CD14-positive monocyte (primary cell): ENCODE results near the gene TMEM132A. TPM values are rescaled to one million over a fixed set of nuclear protein-coding genes. Genes with fewer than 3 reads are reported as not detected.
A peak's percentile ranks its signal among the peaks of the same experiment; 100 is the strongest.

Source experiments
- DNase-seq, 3 donors: peaks; one replicate each; pipeline ENCODE4 v3.0.0-alpha.2; 2011 to 2022
- H2AFZ ChIP-seq: 2 replicates; pipeline ENCODE4 v1.6.0; 2012; ENCODE audit warnings: mild to moderate bottlenecking, low read depth, low read length, inconsistent platforms; ENCODE audit not compliant: insufficient read depth, poor library complexity, severe bottlenecking
- H3K27ac ChIP-seq, 2 donors: 1 replicate in 1 of 2; 2 replicates in 1 of 2; pipeline ENCODE4 v1.5.1; 2012 to 2013; ENCODE audit warnings: low read length in 2 of 2, control low read depth in 1 of 2, inconsistent platforms in 1 of 2, low read depth in 1 of 2, mild to moderate bottlenecking in 1 of 2
- H3K27me3 ChIP-seq, 2 donors: one replicate each; pipeline versions ENCODE4 v1.6.0 to v1.6.1; 2011 to 2013; ENCODE audit warnings: low read length in 2 of 2; ENCODE audit not compliant: control insufficient read depth in 2 of 2, insufficient read depth in 2 of 2
- H3K36me3 ChIP-seq, 2 donors: replicated peaks in 1 of 2; 1 replicate in 1 of 2; 2 replicates in 1 of 2; pipeline versions ENCODE4 v1.5.1 to v1.6.1; 2012 to 2013; ENCODE audit warnings: low read length in 2 of 2, control low read depth in 1 of 2, inconsistent platforms in 1 of 2, mild to moderate bottlenecking in 1 of 2; ENCODE audit not compliant: insufficient read depth in 2 of 2, control insufficient read depth in 1 of 2
- H3K4me1 ChIP-seq, 2 donors: 1 replicate in 1 of 2; 2 replicates in 1 of 2; pipeline versions ENCODE4 v1.5.1 to v1.6.1; 2012 to 2013; ENCODE audit warnings: low read length in 2 of 2, control low read depth in 1 of 2, inconsistent platforms in 1 of 2, mild to moderate bottlenecking in 1 of 2, moderate library complexity in 1 of 2; ENCODE audit not compliant: insufficient read depth in 2 of 2, control insufficient read depth in 1 of 2
- H3K4me2 ChIP-seq: replicated peaks from 2 replicates; pipeline ENCODE3; 2012; ENCODE audit warnings: low read length, moderate library complexity, mild to moderate bottlenecking; ENCODE audit not compliant: poor library complexity, severe bottlenecking; ENCODE audit errors: extremely low read depth
- H3K4me3 ChIP-seq, 3 experiments: fragments of 200-600 bp in 1 of 3; sonication (generic) in 1 of 3; replicated peaks in 1 of 3; 1 replicate in 2 of 3; 2 replicates in 1 of 3; pipeline ENCODE4 v1.5.1; 2011 to 2013; ENCODE audit warnings: low read length in 3 of 3, mild to moderate bottlenecking in 3 of 3, control low read depth in 2 of 3, low read depth in 2 of 3, inconsistent platforms in 1 of 3, moderate library complexity in 1 of 3
- H3K79me2 ChIP-seq: 2 replicates; pipeline ENCODE4 v1.6.0; 2012; ENCODE audit warnings: mild to moderate bottlenecking, control low read depth, inconsistent platforms, low read length, moderate library complexity; ENCODE audit not compliant: insufficient read depth
- H3K9ac ChIP-seq: 2 replicates; pipeline ENCODE4 v1.6.0; 2017; ENCODE audit warnings: low read length, mild to moderate bottlenecking; ENCODE audit not compliant: insufficient read depth, poor library complexity, severe bottlenecking
- H3K9me3 ChIP-seq, 2 donors: replicated peaks in 1 of 2; 1 replicate in 1 of 2; 2 replicates in 1 of 2; pipeline versions ENCODE4 v1.5.1 to v1.6.1; 2012 to 2013; ENCODE audit warnings: low read length in 2 of 2, control low read depth in 1 of 2; ENCODE audit not compliant: control insufficient read depth in 1 of 2, insufficient read depth in 1 of 2
- H4K20me1 ChIP-seq: 2 replicates; pipeline ENCODE4 v1.6.0; 2012; ENCODE audit warnings: mild to moderate bottlenecking, low read length, control low read depth, moderate library complexity; ENCODE audit not compliant: insufficient read depth
- H3K27ac Mint-ChIP-seq, 7 donors: one replicate each; pipeline ENCODE4 v1.8.0; 2020; ENCODE audit warnings: mild to moderate bottlenecking in 7 of 7, mixed read lengths in 7 of 7, moderate library complexity in 6 of 7, inconsistent platforms in 2 of 7
- H3K27me3 Mint-ChIP-seq, 3 donors: one replicate each; pipeline ENCODE4 v1.8.0; 2021 to 2022; ENCODE audit warnings: low read depth in 3 of 3, mild to moderate bottlenecking in 3 of 3, mixed read lengths in 3 of 3, moderate library complexity in 3 of 3, inconsistent platforms in 1 of 3
- H3K36me3 Mint-ChIP-seq, 2 donors: one replicate each; pipeline ENCODE4 v1.8.0; 2020; ENCODE audit warnings: mixed read lengths in 2 of 2, inconsistent platforms in 1 of 2, mild to moderate bottlenecking in 1 of 2
- H3K4me1 Mint-ChIP-seq: one replicate; pipeline ENCODE4 v1.8.0; 2020; ENCODE audit warnings: mild to moderate bottlenecking, mixed read lengths
- H3K4me3 Mint-ChIP-seq, 2 donors: one replicate each; pipeline ENCODE4 v1.8.0; 2020; ENCODE audit warnings: mild to moderate bottlenecking in 2 of 2, mixed read lengths in 2 of 2, moderate library complexity in 1 of 2
- H3K9me3 Mint-ChIP-seq, 7 donors: one replicate each; pipeline ENCODE4 v1.8.0; 2020 to 2022; ENCODE audit warnings: mixed read lengths in 7 of 7, mild to moderate bottlenecking in 6 of 7, moderate library complexity in 6 of 7, inconsistent platforms in 2 of 7
- WGBS: methylation state at CpG from one replicate; pipeline ENCODE4 v1.1.5; 2013; ENCODE audit warnings: missing lambda C conversion rate; ENCODE audit not compliant: insufficient coverage; 5-methylcytosine and 5-hydroxymethylcytosine counted together
- intact Hi-C, 2 donors: fragments of 100-400 bp; cut with micrococcal nuclease; formaldehyde crosslinking; loops; one replicate each; pipeline versions ENCODE4 v1.15.0 to v1.15.1; 2023
- polyA plus RNA-seq, 3 donors: library from polyadenylated mRNA; depleted of rRNA in 1 of 3; unstranded in 2 of 3; stranded (reverse) in 1 of 3; fragments of 300-500 nt in 2 of 3; fragments of >200 nt in 1 of 3; fragmentation: Illumina TruSeq in 2 of 3; gene quantifications; 1 replicate in 2 of 3; 2 replicates in 1 of 3; pipeline ENCODE4 v1.2.3, GENCODE V29; 2012 to 2021
- TF ChIP-seq, protein P1 (sequence below): fragments of 200-600 bp; IDR thresholded peaks from one replicate; pipeline ENCODE4 v1.8.0; 2022; ENCODE audit warnings: antibody characterized with exemption, mild to moderate bottlenecking

Gene TMEM132A
- polyA plus RNA-seq, 3 donors: 0.01 to 0.31 (median 0.21) TPM

DNA sequence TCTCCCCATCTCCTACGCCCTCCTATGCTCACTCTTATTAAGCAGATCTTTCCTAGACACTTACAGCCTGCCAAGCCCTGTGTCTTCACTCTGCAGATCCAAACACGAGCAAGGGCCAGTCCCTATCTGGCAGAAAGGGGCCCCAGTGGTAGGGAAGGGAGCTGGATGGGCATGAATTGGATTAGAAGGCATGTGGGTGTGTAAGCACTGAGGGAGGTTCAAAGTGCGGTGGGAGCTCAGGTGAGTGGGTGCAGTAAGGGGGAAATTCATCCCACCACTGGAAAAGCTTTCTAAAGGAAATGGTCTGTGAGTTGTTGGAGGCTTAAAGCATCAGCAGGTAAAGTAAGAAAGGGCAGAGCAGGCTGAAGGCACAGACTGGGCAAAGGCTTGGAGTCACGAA, 5.5 kb downstream of the TMEM132A start:
- intact Hi-C loops: no loop called here
- peaks cover 50 to 59% (median 58%) of the 10 kb centered on the region in 3 donors for H3K27me3 Mint-ChIP-seq
- Histone ChIP-seq H2AFZ (no peak overlapping the region), H3K79me2 (no peaks in the 10 kb centered on the region), H3K36me3 (no peaks in the 10 kb centered on the region), H3K4me3 (no peak overlapping the region), H3K9me3 (peaks cover 0 to 9% of the 10 kb centered on the region in 2 donors), H4K20me1 (peaks cover 8% of the 10 kb centered on the region), H3K4me1 (peaks cover 6 to 7% of the 10 kb centered on the region in 2 donors), H3K9ac (no peak overlapping the region), H3K27ac (no peak overlapping the region), H3K4me2 (no peak overlapping the region), H3K27me3 (peaks cover 17 to 38% of the 10 kb centered on the region in 2 donors)
- 96% methylated on average over 2 of the region's 4 CpGs for WGBS
- peaks cover 0 to 5% (median 4%) of the 10 kb centered on the region in 7 donors for H3K9me3 Mint-ChIP-seq
- TF ChIP-seq, protein P1, sequence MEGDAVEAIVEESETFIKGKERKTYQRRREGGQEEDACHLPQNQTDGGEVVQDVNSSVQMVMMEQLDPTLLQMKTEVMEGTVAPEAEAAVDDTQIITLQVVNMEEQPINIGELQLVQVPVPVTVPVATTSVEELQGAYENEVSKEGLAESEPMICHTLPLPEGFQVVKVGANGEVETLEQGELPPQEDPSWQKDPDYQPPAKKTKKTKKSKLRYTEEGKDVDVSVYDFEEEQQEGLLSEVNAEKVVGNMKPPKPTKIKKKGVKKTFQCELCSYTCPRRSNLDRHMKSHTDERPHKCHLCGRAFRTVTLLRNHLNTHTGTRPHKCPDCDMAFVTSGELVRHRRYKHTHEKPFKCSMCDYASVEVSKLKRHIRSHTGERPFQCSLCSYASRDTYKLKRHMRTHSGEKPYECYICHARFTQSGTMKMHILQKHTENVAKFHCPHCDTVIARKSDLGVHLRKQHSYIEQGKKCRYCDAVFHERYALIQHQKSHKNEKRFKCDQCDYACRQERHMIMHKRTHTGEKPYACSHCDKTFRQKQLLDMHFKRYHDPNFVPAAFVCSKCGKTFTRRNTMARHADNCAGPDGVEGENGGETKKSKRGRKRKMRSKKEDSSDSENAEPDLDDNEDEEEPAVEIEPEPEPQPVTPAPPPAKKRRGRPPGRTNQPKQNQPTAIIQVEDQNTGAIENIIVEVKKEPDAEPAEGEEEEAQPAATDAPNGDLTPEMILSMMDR: no peak
- DNase-seq: no peak
- peaks cover 8% of the 10 kb centered on the region for H3K4me1 Mint-ChIP-seq
- no peak overlapping the region for H3K27ac Mint-ChIP-seq
- no peaks in the 10 kb centered on the region for H3K36me3 Mint-ChIP-seq
- H3K4me3 Mint-ChIP-seq: peak overlapping the region in 1 of 2 donors; percentile 48

DNA sequence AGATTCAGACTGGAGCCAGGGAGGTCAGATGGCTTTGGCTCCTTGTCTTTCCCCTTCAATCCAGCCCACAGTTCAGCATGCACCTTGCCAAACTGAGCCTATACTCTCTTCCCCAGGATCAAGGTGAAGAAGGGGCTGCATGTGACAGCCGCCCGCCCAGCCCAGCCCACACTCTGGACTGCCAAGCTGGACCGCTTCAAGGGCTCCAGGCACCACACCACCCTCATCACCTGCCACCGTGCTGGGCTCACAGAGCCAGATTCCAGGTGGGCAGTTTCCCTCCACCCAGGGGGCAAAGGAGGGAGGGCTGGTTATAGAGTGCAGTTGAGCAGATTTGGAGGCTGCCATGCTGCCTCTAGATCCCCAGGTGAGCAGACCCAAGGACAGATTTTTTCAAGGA, 6.1 kb downstream of the TMEM132A start:
- no peak overlapping the region for H3K27ac ChIP-seq
- no peaks in the 10 kb centered on the region for H3K36me3 Mint-ChIP-seq
- intact Hi-C loops: no loop called here
- DNase-seq: no peak
- peaks cover 2% of the 10 kb centered on the region for H3K4me1 Mint-ChIP-seq
- no peaks in the 10 kb centered on the region for H3K79me2 ChIP-seq
- H3K9ac ChIP-seq: no peak overlapping the region
- H3K27me3 ChIP-seq: peaks cover 10 to 32% of the 10 kb centered on the region in 2 donors
- H4K20me1 ChIP-seq: peaks cover 15% of the 10 kb centered on the region
- H3K9me3 ChIP-seq: peaks cover 0 to 3% of the 10 kb centered on the region in 2 donors
- no CpG with 5 or more reads among the region's 4 CpGs for WGBS
- H3K27ac Mint-ChIP-seq: no peak overlapping the region
- peak overlapping the region in 1 of 2 donors; percentile 40 for H3K4me3 Mint-ChIP-seq
- no peak overlapping the region for H3K4me2 ChIP-seq
- no peak overlapping the region for H3K4me3 ChIP-seq
- peaks cover 0 to 5% (median 0%) of the 10 kb centered on the region in 7 donors for H3K9me3 Mint-ChIP-seq
- H3K27me3 Mint-ChIP-seq: peaks cover 43 to 53% (median 53%) of the 10 kb centered on the region in 3 donors
- TF ChIP-seq, protein P1: no peak
- no peaks in the 10 kb centered on the region for H3K36me3 ChIP-seq
- peaks cover under 1% of the 10 kb centered on the region in 2 donors for H3K4me1 ChIP-seq
- no peak overlapping the region for H2AFZ ChIP-seq
